ENCODE data around the gene IL5.
"Not testable (repeated sequence)": the region's sequence is repeated elsewhere in the genome, so short reads cannot be mapped to it uniquely, and the experiment has no call there.

IL5 gene

DNA sequence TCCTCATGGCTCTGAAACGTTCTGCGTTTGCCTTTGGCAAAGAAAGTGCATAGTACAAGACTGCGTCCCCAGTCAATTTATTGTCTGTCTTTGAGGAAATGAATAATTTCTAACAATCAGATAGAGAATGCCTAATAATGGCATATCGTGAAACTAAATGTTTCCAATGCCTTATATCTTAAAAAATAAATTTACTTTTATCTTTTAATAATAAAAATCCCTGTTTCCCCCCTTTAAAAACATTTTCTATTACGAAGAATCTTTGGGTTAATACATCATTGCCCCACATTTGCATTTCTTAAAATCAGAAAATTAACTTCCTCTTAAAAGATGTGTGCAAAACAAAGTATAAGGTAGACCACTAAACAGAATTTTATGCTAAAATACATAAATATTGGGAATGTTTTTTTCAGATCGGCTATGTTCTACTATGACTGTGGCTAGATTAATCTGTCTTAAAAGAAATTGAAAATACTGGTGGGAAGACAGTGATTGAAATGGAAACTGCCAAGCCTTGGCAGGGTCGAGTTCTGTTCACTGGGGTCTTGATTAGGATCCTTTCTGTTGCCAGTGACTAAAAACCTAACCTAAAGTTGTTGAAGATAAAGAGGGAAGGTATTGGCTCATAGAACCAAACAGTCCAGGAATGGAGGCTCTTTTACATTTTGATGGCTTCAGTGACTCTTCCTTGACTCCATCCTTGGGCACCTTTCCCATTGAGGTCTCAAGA lies at the start of gene IL5:
Gene IL5 (minus strand): TSS at position 51 of the 730 bp plus-strand sequence. CDS start 44 bp downstream, at position 7.
- no peak for DNase-seq (ENCODE audit: low read depth)

DNA sequence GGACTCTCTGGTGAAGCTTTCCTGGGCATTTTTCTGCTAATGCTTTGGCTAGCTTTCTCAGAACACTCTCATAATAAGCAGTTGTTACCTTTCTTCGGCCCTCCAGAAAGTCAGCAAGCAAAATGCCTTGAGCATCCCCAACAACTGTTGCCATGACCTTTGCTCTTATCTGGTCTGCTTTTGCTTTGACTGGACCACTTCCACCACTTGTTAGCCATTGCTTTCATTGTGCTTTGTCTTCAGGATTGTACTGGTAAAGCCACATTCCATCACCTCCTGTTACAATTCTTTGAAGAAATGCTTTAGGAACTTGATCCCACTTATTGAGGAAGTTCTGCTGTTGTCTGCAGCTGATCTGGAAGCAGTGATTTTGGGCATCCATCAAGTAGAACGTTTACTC lies 49.2 kb upstream of the IL5 start:
- peak; percentile 6 for DNase-seq (ENCODE audit: low read depth)

DNA sequence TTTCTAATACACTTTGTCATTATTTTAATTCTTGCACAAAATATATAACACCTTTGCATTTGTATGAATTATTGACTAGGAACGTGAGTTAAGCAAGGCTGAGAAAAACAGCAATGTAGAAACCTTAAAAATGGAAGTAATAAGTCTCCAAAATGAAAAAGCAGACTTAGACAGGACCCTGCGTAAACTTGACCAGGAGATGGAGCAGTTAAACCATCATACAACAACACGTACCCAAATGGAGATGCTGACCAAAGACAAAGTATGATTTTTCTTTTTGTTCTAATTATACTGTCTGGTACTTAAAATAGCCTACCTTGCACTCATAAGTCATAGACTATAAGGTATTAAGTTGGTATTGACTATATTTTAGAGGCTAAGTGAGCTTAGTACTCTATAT lies 47.8 kb upstream of the IL5 start:
- peak; percentile 10 for DNase-seq (ENCODE audit: low read depth)

DNA sequence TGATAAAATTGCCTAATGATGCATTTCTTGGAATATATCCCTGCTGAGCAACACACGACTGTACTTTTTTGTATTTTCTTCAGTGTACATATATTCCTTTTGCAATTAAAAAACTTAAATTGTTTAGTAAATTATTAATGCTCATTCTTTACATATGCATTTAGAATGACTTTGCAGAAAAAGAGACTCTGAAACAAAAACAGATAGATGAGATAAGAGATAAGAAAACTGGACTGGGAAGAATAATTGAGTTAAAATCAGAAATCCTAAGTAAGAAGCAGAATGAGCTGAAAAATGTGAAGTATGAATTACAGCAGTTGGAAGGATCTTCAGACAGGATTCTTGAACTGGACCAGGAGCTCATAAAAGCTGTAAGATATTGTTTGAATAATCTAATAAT lies 46.1 kb upstream of the IL5 start:
- no peak for DNase-seq (ENCODE audit: low read depth)

DNA sequence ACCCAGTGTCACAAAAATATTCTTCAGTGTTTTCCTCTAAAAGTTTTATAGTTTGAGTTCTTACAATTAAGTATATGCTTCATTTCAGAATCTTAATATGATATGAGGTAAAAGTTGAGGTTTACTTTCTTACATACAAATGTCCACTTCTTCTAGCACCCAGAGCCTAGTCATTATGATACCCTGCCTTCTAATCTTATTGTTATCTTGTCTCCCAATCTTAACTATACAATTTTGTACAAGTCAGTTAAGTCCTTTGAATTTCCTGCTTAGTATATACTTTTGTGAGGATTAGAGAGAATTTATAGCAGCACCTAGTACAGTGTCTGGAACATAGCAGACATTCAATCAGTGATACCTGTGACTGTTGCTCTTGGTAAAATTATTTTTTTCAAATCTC lies 42.7 kb upstream of the IL5 start:
- DNase-seq (ENCODE audit: low read depth) = no peak

DNA sequence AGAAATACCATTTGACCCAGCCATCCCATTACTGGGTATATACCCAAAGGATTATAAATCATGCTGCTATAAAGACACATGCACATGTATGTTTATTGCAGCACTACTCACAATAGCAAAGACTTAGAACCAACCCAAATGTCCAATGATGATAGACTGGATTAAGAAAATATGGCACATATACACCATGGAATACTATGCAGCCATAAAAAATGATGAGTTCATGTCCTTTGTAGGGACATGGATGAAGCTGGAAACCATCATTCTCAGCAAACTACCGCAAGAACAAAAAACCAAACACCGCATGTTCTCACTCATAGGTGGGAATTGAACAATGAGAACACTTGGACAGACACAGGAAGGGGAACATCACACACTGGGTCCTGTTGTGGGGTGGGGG lies 41.2 kb upstream of the IL5 start:
- DNase-seq (ENCODE audit: low read depth) = not testable (repeated sequence)

- DNase-seq (ENCODE audit: low read depth) = no peak
Observed at GRCh38 chr5:132576123-132576522, 32.8 kb upstream of the IL5 start.

DNA sequence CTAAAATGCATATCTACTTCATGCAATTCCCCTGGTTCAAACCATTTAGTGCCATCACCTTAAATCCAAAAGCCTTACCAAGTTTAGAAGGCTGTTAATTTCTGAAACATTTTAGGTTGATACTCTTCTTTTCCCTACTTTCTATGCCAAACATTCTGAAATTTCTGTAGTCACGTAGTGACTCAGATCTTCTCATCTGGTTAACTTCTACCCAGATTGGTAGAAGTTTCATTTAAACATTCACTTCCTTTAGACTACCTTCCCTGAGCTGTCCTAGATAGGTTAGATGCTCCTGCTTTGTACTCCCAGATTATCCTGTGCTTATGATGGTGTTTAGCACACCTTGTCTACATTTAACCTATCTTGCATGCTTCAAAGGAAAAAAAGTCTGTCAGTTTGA lies 23.3 kb upstream of the IL5 start:
- no peak for DNase-seq (ENCODE audit: low read depth)

DNA sequence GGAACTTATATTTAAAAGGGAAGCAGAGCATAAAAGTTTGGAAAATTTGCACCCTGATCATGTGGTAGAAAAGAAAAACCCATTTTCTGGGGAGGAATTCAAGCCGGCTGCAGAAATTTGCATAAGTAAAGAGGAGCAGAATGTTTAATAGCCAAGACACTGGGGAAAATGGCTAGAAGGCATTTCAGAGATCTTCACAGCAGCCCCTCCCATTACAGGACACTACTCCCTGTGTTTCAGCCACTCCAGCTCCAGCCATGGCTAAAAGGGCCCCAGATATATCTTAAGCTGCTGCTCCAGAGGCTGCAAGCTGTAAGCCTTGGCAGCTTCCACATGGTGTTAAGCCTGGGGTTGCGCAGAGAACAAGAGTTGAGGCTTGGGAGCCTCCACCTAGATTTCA lies 21.2 kb upstream of the IL5 start:
- not testable (repeated sequence) for DNase-seq (ENCODE audit: low read depth)

- peak; percentile 13 for DNase-seq (ENCODE audit: low read depth)
Observed at GRCh38 chr5:132561601-132562000, 18.3 kb upstream of the IL5 start.

DNA sequence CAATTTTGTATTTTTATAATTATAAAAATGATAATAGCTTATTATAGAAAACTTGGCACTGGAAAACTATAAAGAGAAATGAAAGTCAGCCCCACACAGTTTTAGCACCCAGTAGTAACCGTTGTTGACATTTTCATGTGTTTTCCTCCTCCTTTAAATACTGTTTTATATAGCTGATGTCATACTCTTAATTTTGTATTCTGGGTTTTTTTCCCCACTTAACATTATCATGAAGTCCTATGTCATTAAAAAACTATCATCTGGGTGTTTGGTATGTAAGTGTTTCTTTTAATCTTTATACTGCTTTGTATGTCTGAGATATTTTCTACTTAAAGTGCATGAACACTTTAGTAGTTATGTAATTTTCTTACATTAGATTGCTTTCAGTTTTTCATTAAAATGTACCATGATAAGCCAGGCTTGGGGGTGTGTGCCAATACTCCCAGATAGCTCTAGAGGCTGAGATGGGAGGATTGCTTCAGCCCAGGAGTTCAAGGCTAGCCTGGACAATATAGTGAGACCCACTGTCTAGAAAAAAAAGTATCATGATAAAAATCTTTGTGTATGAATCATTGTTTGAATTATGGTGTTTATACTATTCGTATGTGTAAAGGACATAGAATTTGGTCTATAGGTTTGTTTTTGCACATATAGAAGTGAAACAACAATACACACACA lies 16.2 kb upstream of the IL5 start:
- no peak for DNase-seq (ENCODE audit: low read depth)

GRCh38 chr5:132557478-132558172 lies 14.3 kb upstream of the IL5 start:
- DNase-seq (ENCODE audit: low read depth) = peak; percentile 33

GRCh38 chr5:132556763-132557477 lies 13.6 kb upstream of the IL5 start, which contains the start of gene RAD50:
Gene RAD50, plus strand, starts transcription at chr5:132556977. Its CDS starts 348 bp downstream, at chr5:132557325.
- DNase-seq (ENCODE audit: low read depth) = peak; percentile 92

DNA sequence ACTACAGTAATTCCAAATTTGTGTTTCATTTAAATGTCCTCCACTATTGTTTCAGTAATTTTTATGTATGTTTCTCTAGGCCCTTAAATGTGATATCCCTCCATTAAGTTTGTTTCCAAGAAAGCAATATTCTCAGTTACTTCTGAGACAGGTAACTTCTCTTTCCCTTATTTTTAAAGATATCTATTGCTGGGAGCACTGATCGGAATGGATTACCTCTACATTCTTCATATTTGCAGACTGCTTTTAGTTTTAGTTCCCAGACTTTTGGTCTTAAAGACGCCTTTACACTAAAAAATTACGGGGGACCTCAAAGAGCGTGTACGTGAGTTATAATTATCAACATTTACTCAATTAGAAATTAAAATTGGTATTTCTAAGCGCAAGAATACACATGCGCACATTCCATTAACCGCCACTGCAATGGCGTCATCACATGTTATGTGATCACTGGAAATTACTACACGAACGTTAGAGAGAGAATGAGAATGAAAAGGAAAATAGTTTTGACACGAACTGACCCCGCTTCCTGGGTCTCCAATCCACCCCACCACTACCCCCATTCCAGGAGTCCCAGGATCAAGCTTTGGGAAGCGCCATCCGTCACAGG lies 12.9 kb upstream of the IL5 start:
- no peak for DNase-seq (ENCODE audit: low read depth)

- DNase-seq (ENCODE audit: low read depth) = no peak
Observed at GRCh38 chr5:132549576-132549975, 6.3 kb upstream of the IL5 start.

GRCh38 chr5:132548834-132549233 lies 5.5 kb upstream of the IL5 start:
- DNase-seq (ENCODE audit: low read depth) = not testable (repeated sequence)

DNA sequence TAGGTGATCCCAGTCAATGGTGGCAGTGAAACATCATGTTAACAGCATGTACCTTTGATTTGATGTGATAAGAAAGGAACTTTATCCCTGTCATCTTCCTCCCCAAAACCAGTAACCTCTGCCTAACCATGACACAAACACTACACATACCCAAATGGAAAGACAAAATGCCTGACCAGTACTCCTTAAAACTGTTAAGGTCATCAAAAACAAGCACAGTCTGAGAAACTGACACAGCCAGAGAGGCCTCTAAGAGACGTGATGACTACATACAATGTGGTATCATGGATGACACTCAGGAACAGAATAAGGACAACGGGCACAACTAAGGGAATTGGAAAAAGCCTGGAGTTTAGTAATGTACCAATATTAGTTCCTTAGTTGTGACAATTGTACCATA lies 3.9 kb upstream of the IL5 start:
- no peak for DNase-seq (ENCODE audit: low read depth)

- DNase-seq (ENCODE audit: low read depth) = no peak
Observed at GRCh38 chr5:132546108-132546507, 2.8 kb upstream of the IL5 start.

- DNase-seq (ENCODE audit: low read depth) = no peak
Observed at GRCh38 chr5:132540764-132541163, 2.6 kb downstream of the IL5 start.

- DNase-seq (ENCODE audit: low read depth) = no peak
Observed at GRCh38 chr5:132540149-132540548, 3.2 kb downstream of the IL5 start.

DNA sequence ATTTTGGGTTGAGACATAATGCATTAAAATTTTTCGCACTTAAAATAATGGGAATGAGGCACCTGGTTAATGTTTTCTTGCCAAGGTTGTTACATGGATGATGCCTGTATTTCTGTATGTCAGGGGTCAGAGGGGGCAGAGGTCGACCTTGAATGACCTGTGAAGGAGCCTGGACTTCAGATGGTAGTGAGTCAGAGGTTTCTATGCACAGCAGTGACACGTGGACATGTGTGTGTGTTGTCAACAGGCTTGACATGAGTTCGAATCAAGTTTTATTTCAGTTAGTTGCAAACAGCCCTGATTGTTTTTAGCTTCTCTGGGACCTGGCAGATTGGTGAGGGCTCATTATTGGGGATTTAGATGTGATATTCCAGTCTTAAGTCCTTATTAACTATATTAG lies 3.6 kb downstream of the IL5 start:
- no peak for DNase-seq (ENCODE audit: low read depth)

GRCh38 chr5:132530946-132531345 lies 12.4 kb downstream of the IL5 start:
- DNase-seq (ENCODE audit: low read depth) = no peak
